LNCAP (cell line): ENCODE results near the gene SCRN1.

Experiments used
- CTCF ChIP-seq: fragments of 450-650 bp; IDR thresholded peaks from 2 replicates; pipeline ENCODE4 v1.5.1; 2017; ENCODE audit warnings: mild to moderate bottlenecking

SCRN1 gene

DNA sequence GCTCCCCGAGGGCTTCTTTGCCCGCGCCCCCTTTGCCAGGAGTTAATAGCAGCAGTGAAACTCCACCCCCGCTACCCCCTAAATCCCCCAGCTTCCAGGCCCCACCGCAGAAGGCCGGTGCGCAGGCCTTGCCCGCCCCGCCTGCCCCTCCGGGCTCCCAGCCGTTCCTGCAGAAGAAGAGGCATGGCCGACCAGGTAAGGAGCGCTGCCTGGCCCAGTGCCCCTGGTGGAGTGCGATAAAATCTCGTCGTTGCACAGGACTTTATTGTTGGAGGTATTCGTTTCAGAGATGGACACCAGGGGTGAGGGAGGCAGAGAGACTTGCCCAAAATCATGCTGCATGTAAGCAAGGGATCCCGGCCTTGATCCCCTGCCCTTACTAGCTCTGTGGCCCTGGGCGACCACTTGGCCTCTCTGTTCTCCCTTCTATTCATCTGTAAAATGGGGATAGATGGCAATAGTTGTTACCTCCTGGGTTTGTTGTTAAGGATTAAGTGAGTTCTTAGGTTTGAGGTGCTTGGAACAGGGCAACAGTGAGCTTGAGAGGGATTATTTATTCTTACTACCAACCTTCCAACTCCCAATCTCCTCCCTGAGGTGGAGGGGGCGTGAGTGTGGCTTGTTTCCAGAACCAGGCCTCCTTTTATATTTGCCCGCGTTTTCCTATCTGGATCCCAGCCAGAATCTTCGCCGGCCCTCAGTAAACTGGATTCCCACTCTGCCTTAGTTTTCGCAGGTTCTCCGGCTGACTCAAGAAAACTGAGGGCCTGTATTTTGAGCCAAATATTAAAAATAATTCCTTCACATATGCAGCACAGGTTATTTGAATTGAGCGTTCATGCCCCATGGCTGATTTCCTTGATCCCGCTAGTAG lies 105.0 kb downstream of the SCRN1 start:
- TF ChIP-seq CTCF, result no peak

DNA sequence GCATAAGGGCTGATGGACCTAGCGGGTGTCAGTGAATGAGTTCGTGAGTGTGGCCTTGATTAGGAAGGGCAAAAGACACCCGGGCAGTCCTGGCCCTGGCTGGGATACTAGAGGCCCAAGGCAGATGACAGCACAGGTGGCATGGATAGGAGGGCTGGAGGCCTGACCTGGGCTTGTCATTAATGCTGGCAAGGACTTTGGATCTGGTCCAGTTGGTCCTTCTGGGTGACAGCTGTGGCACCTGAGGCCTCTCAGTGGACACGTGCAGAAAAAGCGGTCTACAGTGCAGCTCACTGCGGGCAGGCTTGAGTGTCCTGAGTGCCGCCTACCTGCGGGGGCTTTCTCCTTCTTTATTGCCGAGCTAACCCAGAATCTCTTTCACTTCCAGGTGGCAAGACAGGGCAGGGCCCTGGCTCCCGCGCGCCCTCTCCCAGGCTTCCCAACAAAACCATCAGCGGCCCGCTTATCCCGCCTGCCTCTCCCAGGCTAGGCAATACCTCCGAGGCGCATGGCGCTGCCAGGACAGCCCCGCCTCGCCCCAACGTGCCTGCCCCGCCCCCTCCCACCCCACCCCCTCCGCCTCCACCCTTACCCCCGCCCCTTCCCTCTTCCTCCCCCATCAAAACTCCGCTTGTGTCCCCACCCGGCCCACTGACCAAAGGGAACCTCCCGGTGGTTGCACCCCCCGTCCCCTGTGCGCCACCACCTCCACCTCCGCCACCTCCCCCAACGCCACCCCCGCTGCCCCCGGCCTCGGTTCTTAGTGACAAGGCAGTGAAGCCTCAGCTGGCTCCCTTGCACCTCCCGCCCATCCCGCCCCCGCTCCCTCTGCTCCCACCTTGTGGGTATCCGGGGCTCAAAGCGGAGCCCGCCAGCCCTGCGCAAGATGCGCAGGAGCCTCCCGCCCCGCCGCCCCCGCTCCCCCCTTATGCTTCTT lies 105.9 kb downstream of the SCRN1 start:
- TF ChIP-seq CTCF, result no peak

- TF ChIP-seq CTCF, result no peak
Measured at GRCh38 chr7:29882481-29882880, 107.1 kb downstream of the SCRN1 start.

DNA sequence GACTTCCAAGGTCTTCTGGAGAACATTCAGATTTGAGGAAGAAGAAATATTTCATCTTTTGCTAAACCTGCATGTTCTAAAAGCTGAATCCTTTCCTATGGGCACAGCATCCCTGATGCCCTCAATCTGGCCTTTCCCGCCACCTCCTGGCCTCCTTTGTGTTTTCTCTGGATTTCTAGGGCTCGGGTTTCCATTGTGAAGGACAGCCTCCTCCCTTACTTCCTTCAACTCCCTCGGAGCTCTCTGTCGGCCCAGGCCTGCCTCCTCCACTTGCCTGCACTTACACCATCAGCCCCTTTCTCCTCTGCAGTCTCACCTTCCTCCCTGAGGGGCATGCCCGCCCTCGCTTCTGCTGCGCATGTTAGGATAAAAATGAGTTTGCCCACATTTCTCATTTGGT lies 107.9 kb downstream of the SCRN1 start:
- no peak for TF ChIP-seq CTCF

DNA sequence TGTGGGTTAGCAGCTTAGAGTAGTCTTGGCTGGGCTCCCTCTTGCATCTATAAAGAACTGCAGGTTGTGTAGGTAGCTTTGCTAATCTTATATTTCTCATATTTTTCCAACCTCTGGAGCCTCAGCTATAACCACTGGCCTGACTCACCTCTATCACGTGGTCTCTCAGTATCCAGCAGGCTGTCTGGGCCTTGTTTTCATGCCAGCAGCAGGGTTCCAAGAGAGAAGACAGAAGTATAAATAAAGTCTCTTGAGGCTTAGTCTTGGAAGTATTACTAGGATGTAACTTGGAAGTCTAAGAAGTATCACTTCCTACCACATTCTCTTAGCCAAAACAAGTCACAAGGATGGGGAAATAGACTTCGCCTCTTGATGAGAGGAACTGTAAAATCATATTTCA lies 110.0 kb downstream of the SCRN1 start:
- TF ChIP-seq CTCF, result no peak

GRCh38 chr7:29878081-29878688 lies 111.4 kb downstream of the SCRN1 start:
- peak; percentile 63 for TF ChIP-seq CTCF

- TF ChIP-seq CTCF, result no peak
Measured at GRCh38 chr7:29877196-29877595, 112.4 kb downstream of the SCRN1 start.
